HCT116 (cell line): ENCODE results near the gene APC2. TPM values are rescaled to one million over a fixed set of nuclear protein-coding genes. Genes with fewer than 3 reads are reported as not detected.
A peak's percentile ranks its signal among the peaks of the same experiment; 100 is the strongest.

ENCODE experiments used
- ATAC-seq: fragments of 200-7000 bp; cut with Tn5 transposase; 2 replicates; pipeline ENCODE4 v1.9.1; 2020; ENCODE audit warnings: mild to moderate bottlenecking, moderate library complexity
- BruUV-seq: library from RNA; stranded (reverse); fragments of 400-500 nt; replicated peaks from 2 replicates; lab custom pipeline; 2021; lab: Mats Ljungman, UMichigan
- CTCF ChIA-PET: fragments of 300-600 bp; sonication (Branson Sonifier 250); formaldehyde crosslinking; loops from one replicate; lab custom pipeline; 2021; ENCODE audit warnings: antibody characterized with exemption; lab: Charles Lee
- POLR2A ChIA-PET: fragments of 300-600, 350-600 bp; sonication (Branson Sonifier 250); formaldehyde crosslinking; loops from one replicate; lab custom pipeline; 2021; ENCODE audit warnings: antibody characterized with exemption; lab: Charles Lee
- RAD21 ChIA-PET, 2 experiments: fragments of 300-600 bp; sonication (Branson Sonifier 250); formaldehyde crosslinking; loops; one replicate each; lab custom pipeline; 2023; ENCODE audit warnings: low total read pairs in 2 of 2; ENCODE audit not compliant: uncharacterized antibody in 2 of 2, unreplicated experiment in 2 of 2, low non-redundant PET in 1 of 2; lab: Charles Lee
- DNase-seq: peaks from one replicate; pipeline ENCODE4 v3.0.0-alpha.2; 2010; ENCODE audit warnings: low read depth, low spot score
- H2AFZ ChIP-seq: fragments of 200-600 bp; shearing (Covaris generic), sonication (generic); 2 replicates; pipeline ENCODE4 v1.6.1; 2017; ENCODE audit warnings: low read depth, mixed run types, mixed read lengths, antibody characterized with exemption, low read length; ENCODE audit not compliant: poor library complexity, severe bottlenecking
- H3K27ac ChIP-seq: 2 replicates; pipeline ENCODE4 v1.5.1; 2012; ENCODE audit warnings: low read depth, low read length
- H3K27me3 ChIP-seq: fragments of 200-600 bp; sonication (generic); 2 replicates; pipeline ENCODE4 v1.6.1; 2016; ENCODE audit warnings: mixed run types, low read length, mixed read lengths; ENCODE audit not compliant: insufficient read depth
- H3K36me3 ChIP-seq, 2 experiments: fragments of 200-500 bp in 1 of 2; fragments of 200-600 bp in 1 of 2; sonication (Bioruptor generic) in 1 of 2; sonication (generic) in 1 of 2; 2 replicates each; pipeline versions ENCODE4 v1.5.1 to v1.6.1; 2014 to 2016; ENCODE audit warnings: low read length in 2 of 2, inconsistent platforms in 1 of 2, mixed read lengths in 1 of 2, mixed run types in 1 of 2; ENCODE audit not compliant: insufficient read depth in 2 of 2, control insufficient read depth in 1 of 2
- H3K4me1 ChIP-seq, 2 experiments: fragments of 200-600 bp in 1 of 2; sonication (generic) in 1 of 2; 2 replicates each; pipeline versions ENCODE4 v1.5.1 to v1.6.1; 2012 to 2017; ENCODE audit warnings: low read length in 2 of 2, inconsistent platforms in 1 of 2, mild to moderate bottlenecking in 1 of 2, mixed read lengths in 1 of 2, mixed run types in 1 of 2, moderate library complexity in 1 of 2; ENCODE audit not compliant: insufficient read depth in 2 of 2, control insufficient read depth in 1 of 2
- H3K4me2 ChIP-seq: fragments of 200-600 bp; sonication (generic); 2 replicates; pipeline ENCODE4 v1.6.1; 2017; ENCODE audit warnings: mixed run types, low read length, mixed read lengths
- H3K4me3 ChIP-seq, 2 experiments: fragments of 200-600 bp in 1 of 2; sonication (generic) in 1 of 2; replicated peaks in 1 of 2; 2 replicates each; pipeline ENCODE4 v1.5.1; 2011 to 2016; ENCODE audit warnings: low read length in 2 of 2, control low read depth in 1 of 2, low read depth in 1 of 2, mild to moderate bottlenecking in 1 of 2, mixed read lengths in 1 of 2, mixed run types in 1 of 2
- H3K79me2 ChIP-seq: fragments of 200-600 bp; sonication (generic); 2 replicates; pipeline ENCODE4 v1.6.1; 2017; ENCODE audit warnings: mild to moderate bottlenecking, mixed run types, low read length, moderate library complexity, mixed read lengths; ENCODE audit not compliant: insufficient read depth
- H3K9ac ChIP-seq: fragments of 200-600 bp; sonication (generic); 2 replicates; pipeline ENCODE4 v1.6.1; 2016; ENCODE audit warnings: low read length, mixed read lengths
- H3K9me2 ChIP-seq: fragments of 200-600 bp; sonication (generic), shearing (Covaris generic); 2 replicates; pipeline ENCODE4 v1.6.1; 2017; ENCODE audit warnings: mixed run types, mild to moderate bottlenecking, moderate library complexity; ENCODE audit not compliant: insufficient read depth
- H3K9me3 ChIP-seq, 2 experiments: fragments of 200-500 bp in 1 of 2; fragments of 200-600 bp in 1 of 2; sonication (Bioruptor generic) in 1 of 2; sonication (generic) in 1 of 2; 2 replicates each; pipeline ENCODE4 v1.6.1; 2014 to 2017; ENCODE audit warnings: low read length in 2 of 2, mixed read lengths in 2 of 2, inconsistent platforms in 1 of 2, low read depth in 1 of 2, mild to moderate bottlenecking in 1 of 2, mixed run types in 1 of 2, moderate library complexity in 1 of 2; ENCODE audit not compliant: control insufficient read depth in 1 of 2, insufficient read depth in 1 of 2
- H4K20me1 ChIP-seq: fragments of 200-600 bp; sonication (generic), shearing (Covaris generic); 2 replicates; pipeline ENCODE4 v1.6.1; 2017; ENCODE audit warnings: mixed run types, mild to moderate bottlenecking, moderate library complexity; ENCODE audit not compliant: insufficient read depth
- ATF3 ChIP-seq: IDR thresholded peaks from 2 replicates; pipeline ENCODE4 v1.6.1; 2012
- CBX3 ChIP-seq: IDR thresholded peaks from 2 replicates; pipeline ENCODE4 v1.6.1; 2012; ENCODE audit warnings: low read depth
- CEBPB ChIP-seq: IDR thresholded peaks from 2 replicates; pipeline ENCODE4 v1.6.1; 2012; ENCODE audit warnings: low read depth
- EGR1 ChIP-seq: IDR thresholded peaks from 2 replicates; pipeline ENCODE4 v1.6.1; 2012; ENCODE audit warnings: low read depth
- ELF1 ChIP-seq: IDR thresholded peaks from 2 replicates; pipeline ENCODE4 v1.6.1; 2012; ENCODE audit warnings: low read depth, borderline replicate concordance
- MAX ChIP-seq: IDR thresholded peaks from 2 replicates; pipeline ENCODE4 v1.6.1; 2012
- POLR2AphosphoS5 ChIP-seq: IDR thresholded peaks from 2 replicates; pipeline ENCODE4 v1.6.1; 2011; ENCODE audit warnings: mild to moderate bottlenecking, low read depth, low read length, moderate library complexity
- RAD21 ChIP-seq: IDR thresholded peaks from 2 replicates; pipeline ENCODE4 v1.6.1; 2012; ENCODE audit warnings: low read depth, mild to moderate bottlenecking
- SRF ChIP-seq: IDR thresholded peaks from 2 replicates; pipeline ENCODE4 v1.6.1; 2012; ENCODE audit warnings: low read depth
- ZNF274 ChIP-seq: fragments of 200-500 bp; sonication (Bioruptor generic); IDR thresholded peaks from 2 replicates; pipeline ENCODE4 v1.6.1; 2014; ENCODE audit warnings: mild to moderate bottlenecking, low read depth, low read length, inconsistent platforms
- intact Hi-C: fragments of 100-400 bp; cut with micrococcal nuclease; formaldehyde crosslinking; loops from 2 replicates; pipeline ENCODE4 v1.10.0; 2022
- total RNA-seq: library from RNA; stranded (reverse); gene quantifications from one replicate; pipeline ENCODE4 v1.2.1, GENCODE V29; 2021; ENCODE audit not compliant: unreplicated experiment

The APC2 gene
- total RNA-seq, 1 experiment from 2014 or later: 1.6 TPM

- no peaks in the 10 kb centered on the region for H3K9me2 ChIP-seq
- no peaks in the 10 kb centered on the region for H3K27me3 ChIP-seq
- ATAC-seq (no peak), DNase-seq (no peak)
- CTCF ChIA-PET: interaction anchor here (2.2 kb wide), 1 partner anchor 10 kb away, joined by 9 read pairs; no protein-coding TSS in a partner anchor
- no peak overlapping the region for H3K4me3 ChIP-seq
- H3K9ac ChIP-seq: no peak overlapping the region
- H3K4me2 ChIP-seq: no peak overlapping the region
- no peaks in the 10 kb centered on the region; a peak in 1 of 4 replicates for H3K36me3 ChIP-seq
- no peak overlapping the region for H2AFZ ChIP-seq
- intact Hi-C loops: no loop called here
- TF ChIP-seq SRF: no peak
- POLR2A ChIA-PET: interaction anchor here (2.1 kb wide), 1 partner anchor 10 kb away, joined by 6 read pairs; no protein-coding TSS in a partner anchor
- RAD21 ChIA-PET: interaction anchor here in 1 of 2 experiments (0.7 kb wide), 1 partner anchor 197 kb away, joined by 3 read pairs; no protein-coding TSS in a partner anchor
- no peak overlapping the region; the same call in 1 of the 2 replicates for H3K27ac ChIP-seq
- peaks cover 7 to 25% of the 10 kb centered on the region in 2 experiments for H3K4me1 ChIP-seq
- BruUV-seq: no TSS peak
- H4K20me1 ChIP-seq: no peaks in the 10 kb centered on the region
- no peaks in the 10 kb centered on the region for H3K9me3 ChIP-seq
- peaks cover 11% of the 10 kb centered on the region; the same call in 1 of the 2 replicates for H3K79me2 ChIP-seq
Observed at GRCh38 chr19:1466018-1466460, 16.1 kb downstream of the APC2 start.

- intact Hi-C loops: no loop called here
- no TSS peak for BruUV-seq
- RAD21 ChIA-PET: no interaction called here
- POLR2A ChIA-PET: interaction anchor here (2.1 kb wide), 1 partner anchor 11 kb away, joined by 6 read pairs; no protein-coding TSS in a partner anchor
- Histone ChIP-seq H3K9ac (no peak overlapping the region), H2AFZ (no peak overlapping the region), H3K36me3 (no peaks in the 10 kb centered on the region; a peak in 1 of 4 replicates), H3K27me3 (no peaks in the 10 kb centered on the region), H3K27ac (peak overlapping the region; percentile 18; the same call in 1 of the 2 replicates), H3K79me2 (peaks cover 11% of the 10 kb centered on the region; the same call in 1 of the 2 replicates), H3K9me2 (no peaks in the 10 kb centered on the region), H3K4me3 (no peak overlapping the region), H4K20me1 (no peaks in the 10 kb centered on the region), H3K9me3 (no peaks in the 10 kb centered on the region), H3K4me1 (peaks cover 13 to 31% of the 10 kb centered on the region in 2 experiments), H3K4me2 (no peak overlapping the region)
- CTCF ChIA-PET: interaction anchor here (2.2 kb wide), 1 partner anchor 11 kb away, joined by 9 read pairs; no protein-coding TSS in a partner anchor
- ATAC-seq (no peak), DNase-seq (no peak)
- no peak for TF ChIP-seq MAX
- TF ChIP-seq ATF3: no peak
- no peak for TF ChIP-seq POLR2AphosphoS5
- TF ChIP-seq CBX3: no peak
- no peak for TF ChIP-seq ELF1
- no peak for TF ChIP-seq ZNF274
- no peak for TF ChIP-seq EGR1
- TF ChIP-seq CEBPB: no peak
- TF ChIP-seq RAD21: no peak
Observed at GRCh38 chr19:1466461-1467214, 16.7 kb downstream of the APC2 start.
